GM21423 (cell line): Measurements from ENCODE around the gene TMEM121.

ENCODE experiments used
- ATAC-seq: cut with Tn5 transposase; IDR thresholded peaks from one replicate; pipeline ENCODE4 v1.9.1; 2021; ENCODE audit warnings: mild to moderate bottlenecking, moderate library complexity; ENCODE audit not compliant: unreplicated experiment

TMEM121 gene

GRCh38 chr14:105497671-105498429 is 28.5 kb upstream of the TMEM121 start:
- no peak for ATAC-seq

- no peak for ATAC-seq
These were observed 27.7 kb upstream of the TMEM121 start for GRCh38 chr14:105498430-105499255.

- no peak for ATAC-seq
These were observed 26.9 kb upstream of the TMEM121 start for GRCh38 chr14:105499256-105500035.

- ATAC-seq: no peak
These were observed 26.2 kb upstream of the TMEM121 start for GRCh38 chr14:105500036-105500725.

GRCh38 chr14:105500726-105501101 is 25.7 kb upstream of the TMEM121 start:
- ATAC-seq: no peak

GRCh38 chr14:105501504-105502291 is 24.7 kb upstream of the TMEM121 start:
- no peak for ATAC-seq

- no peak for ATAC-seq
These were observed 23.7 kb upstream of the TMEM121 start for GRCh38 chr14:105502446-105503295.

GRCh38 chr14:105503296-105503640 is 23.1 kb upstream of the TMEM121 start:
- no peak for ATAC-seq

GRCh38 chr14:105503935-105504692 is 22.3 kb upstream of the TMEM121 start:
- no peak for ATAC-seq

GRCh38 chr14:105505101-105505500 is 21.3 kb upstream of the TMEM121 start:
- ATAC-seq: no peak

GRCh38 chr14:105507247-105507646 is 19.1 kb upstream of the TMEM121 start:
- no peak for ATAC-seq

- ATAC-seq: no peak
These were observed 18.3 kb upstream of the TMEM121 start for GRCh38 chr14:105508069-105508468.

GRCh38 chr14:105508601-105509000 is 17.8 kb upstream of the TMEM121 start:
- no peak for ATAC-seq

GRCh38 chr14:105517096-105517495 is 9.3 kb upstream of the TMEM121 start:
- no peak for ATAC-seq

GRCh38 chr14:105519946-105520698 is 6.3 kb upstream of the TMEM121 start:
- ATAC-seq: no peak

GRCh38 chr14:105525326-105525725 is 1.1 kb upstream of the TMEM121 start:
- ATAC-seq: no peak

- no peak for ATAC-seq
These were observed 495 bp downstream of the TMEM121 start for GRCh38 chr14:105526776-105527380.
